Smooth muscle cell (in vitro differentiated cells): ENCODE data around the gene UNKL. TPM values are rescaled to one million over a fixed set of nuclear protein-coding genes. Genes with fewer than 3 reads are reported as not detected.

Experiments used
- DNase-seq: peaks from one replicate; lab custom pipeline; 2025; ENCODE audit not compliant: unreplicated experiment; lab: John Stamatoyannopoulos, UW
- H2AFZ ChIP-seq: fragments of 200-600 bp; sonication (generic); 2 replicates; pipeline ENCODE4 v1.6.0; 2016; ENCODE audit warnings: antibody characterized with exemption, low read depth, mild to moderate bottlenecking
- H3F3A ChIP-seq: fragments of 200-600 bp; sonication (generic); 2 replicates; pipeline ENCODE4 v1.6.0; 2017; ENCODE audit warnings: antibody characterized with exemption, low read depth
- H3K27ac ChIP-seq: fragments of 200-600 bp; sonication (generic); 2 replicates; pipeline ENCODE4 v1.5.1; 2016; ENCODE audit warnings: low read depth, mild to moderate bottlenecking
- H3K27me3 ChIP-seq: fragments of 200-600 bp; sonication (generic); 2 replicates; pipeline ENCODE4 v1.6.1; 2016; ENCODE audit warnings: low read depth, mild to moderate bottlenecking
- H3K36me3 ChIP-seq: fragments of 200-600 bp; sonication (generic); 2 replicates; pipeline ENCODE4 v1.5.1; 2016; ENCODE audit warnings: low read depth
- H3K4me1 ChIP-seq: fragments of 200-600 bp; sonication (generic); 2 replicates; pipeline ENCODE4 v1.5.1; 2016; ENCODE audit warnings: low read depth
- H3K4me2 ChIP-seq: fragments of 200-600 bp; sonication (generic); 2 replicates; pipeline ENCODE4 v1.6.0; 2016; ENCODE audit warnings: mild to moderate bottlenecking
- H3K4me3 ChIP-seq: fragments of 200-600 bp; sonication (generic); 2 replicates; pipeline ENCODE4 v1.5.1; 2016; ENCODE audit warnings: mild to moderate bottlenecking
- H3K79me2 ChIP-seq: fragments of 200-600 bp; sonication (generic); 2 replicates; pipeline ENCODE4 v1.6.0; 2016; ENCODE audit warnings: low read depth, mild to moderate bottlenecking
- H3K9ac ChIP-seq: fragments of 200-600 bp; sonication (generic); 2 replicates; pipeline ENCODE4 v1.6.0; 2016; ENCODE audit warnings: low read depth
- H3K9me3 ChIP-seq: fragments of 200-600 bp; sonication (generic); replicated peaks from 2 replicates; pipeline ENCODE4 v1.5.1; 2016; ENCODE audit warnings: low read depth
- H4K20me1 ChIP-seq: fragments of 200-600 bp; sonication (generic); 2 replicates; pipeline ENCODE4 v1.6.0; 2016; ENCODE audit warnings: low read depth
- WGBS: methylation state at CpG from one replicate; pipeline ENCODE4 v1.1.7; 2016; ENCODE audit warnings: low lambda C conversion rate; 5-methylcytosine and 5-hydroxymethylcytosine counted together
- polyA plus RNA-seq: library from polyadenylated mRNA; unstranded; fragments of >200 nt; fragmentation: Nextera tagmentation; extraction: Ambion mirVana; gene quantifications from 2 replicates; pipeline ENCODE4 v1.2.1, GENCODE V29; 2016
- total RNA-seq: library from RNA; depleted of rRNA; stranded (reverse); fragments of >200 nt; gene quantifications from 2 replicates; pipeline ENCODE4 v1.2.3, GENCODE V29; 2014
- TF ChIP-seq, protein P1 (sequence below): fragments of 200-600 bp; sonication (generic); IDR thresholded peaks from 2 replicates; pipeline ENCODE4 v1.5.1; 2017; ENCODE audit warnings: borderline replicate concordance, mild to moderate bottlenecking, antibody characterized with exemption; ENCODE audit not compliant: insufficient read depth, poor library complexity, severe bottlenecking

Gene UNKL
- total and polyA plus RNA-seq, 2 experiments from 2014 or later, result 5.2 to 6.2 TPM

- peak overlapping the region; percentile 69 for H2AFZ ChIP-seq
- WGBS, result 4% methylated on average over 32 of the region's 35 CpGs
- H3F3A ChIP-seq, result no peaks in the 10 kb centered on the region
- no peak for DNase-seq
- H3K27me3 ChIP-seq, result no peaks in the 10 kb centered on the region
- H3K9ac ChIP-seq, result peak overlapping the region; percentile 83
- H3K9me3 ChIP-seq, result no peaks in the 10 kb centered on the region
- H3K4me1 ChIP-seq, result peaks cover 7% of the 10 kb centered on the region
- H3K27ac ChIP-seq, result no peak overlapping the region
- H3K4me2 ChIP-seq, result peak overlapping the region; percentile 99
- H3K79me2 ChIP-seq, result peaks cover 59% of the 10 kb centered on the region
- peak overlapping the region; percentile 97 for H3K4me3 ChIP-seq
- no peaks in the 10 kb centered on the region for H3K36me3 ChIP-seq
- TF ChIP-seq, protein P1, sequence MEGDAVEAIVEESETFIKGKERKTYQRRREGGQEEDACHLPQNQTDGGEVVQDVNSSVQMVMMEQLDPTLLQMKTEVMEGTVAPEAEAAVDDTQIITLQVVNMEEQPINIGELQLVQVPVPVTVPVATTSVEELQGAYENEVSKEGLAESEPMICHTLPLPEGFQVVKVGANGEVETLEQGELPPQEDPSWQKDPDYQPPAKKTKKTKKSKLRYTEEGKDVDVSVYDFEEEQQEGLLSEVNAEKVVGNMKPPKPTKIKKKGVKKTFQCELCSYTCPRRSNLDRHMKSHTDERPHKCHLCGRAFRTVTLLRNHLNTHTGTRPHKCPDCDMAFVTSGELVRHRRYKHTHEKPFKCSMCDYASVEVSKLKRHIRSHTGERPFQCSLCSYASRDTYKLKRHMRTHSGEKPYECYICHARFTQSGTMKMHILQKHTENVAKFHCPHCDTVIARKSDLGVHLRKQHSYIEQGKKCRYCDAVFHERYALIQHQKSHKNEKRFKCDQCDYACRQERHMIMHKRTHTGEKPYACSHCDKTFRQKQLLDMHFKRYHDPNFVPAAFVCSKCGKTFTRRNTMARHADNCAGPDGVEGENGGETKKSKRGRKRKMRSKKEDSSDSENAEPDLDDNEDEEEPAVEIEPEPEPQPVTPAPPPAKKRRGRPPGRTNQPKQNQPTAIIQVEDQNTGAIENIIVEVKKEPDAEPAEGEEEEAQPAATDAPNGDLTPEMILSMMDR, result no peak
- peaks cover 21% of the 10 kb centered on the region for H4K20me1 ChIP-seq
Measured at GRCh38 chr16:1351215-1351581, 63.3 kb downstream of the UNKL start.

GRCh38 chr16:1350691-1351090 lies 63.8 kb downstream of the UNKL start:
- WGBS, result 91% methylated on average over 19 of the region's 19 CpGs
- Histone ChIP-seq H2AFZ (no peak overlapping the region), H3K4me3 (peak overlapping the region; percentile 97)

GRCh38 chr16:1349951-1350350 lies 64.6 kb downstream of the UNKL start:
- peaks cover 9% of the 10 kb centered on the region for H4K20me1 ChIP-seq
- TF ChIP-seq, protein P1, result no peak
- H3K36me3 ChIP-seq, result no peaks in the 10 kb centered on the region
- no peaks in the 10 kb centered on the region for H3K27me3 ChIP-seq
- no peak overlapping the region for H2AFZ ChIP-seq
- DNase-seq, result no peak
- WGBS, result 98% methylated on average over 17 of the region's 17 CpGs
- H3K27ac ChIP-seq, result no peak overlapping the region
- no peak overlapping the region for H3K4me3 ChIP-seq
- H3K9ac ChIP-seq, result no peak overlapping the region
- H3K9me3 ChIP-seq, result no peaks in the 10 kb centered on the region
- H3K4me2 ChIP-seq, result no peak overlapping the region
- peaks cover 7% of the 10 kb centered on the region for H3K4me1 ChIP-seq
- peaks cover 47% of the 10 kb centered on the region for H3K79me2 ChIP-seq
- no peaks in the 10 kb centered on the region for H3F3A ChIP-seq

More at GRCh38 chr16:1350691-1351090, 63.8 kb downstream of the UNKL start:
- DNase-seq, result no peak
- Histone ChIP-seq H3F3A (no peaks in the 10 kb centered on the region), H4K20me1 (peaks cover 16% of the 10 kb centered on the region), H3K4me1 (peaks cover 7% of the 10 kb centered on the region), H3K79me2 (peaks cover 54% of the 10 kb centered on the region), H3K27ac (no peak overlapping the region), H3K27me3 (no peaks in the 10 kb centered on the region), H3K9me3 (no peaks in the 10 kb centered on the region), H3K36me3 (no peaks in the 10 kb centered on the region), H3K4me2 (peak overlapping the region; percentile 99), H3K9ac (peak overlapping the region; percentile 83)
- TF ChIP-seq, protein P1, result no peak

GRCh38 chr16:1349351-1349750 lies 65.2 kb downstream of the UNKL start:
- H3K4me2 ChIP-seq, result no peak overlapping the region
- H3K36me3 ChIP-seq, result no peaks in the 10 kb centered on the region
- H3K27me3 ChIP-seq, result no peaks in the 10 kb centered on the region
- TF ChIP-seq, protein P1, result no peak
- no peak overlapping the region for H3K4me3 ChIP-seq
- WGBS, result 97% methylated on average over 16 of the region's 16 CpGs
- peaks cover 7% of the 10 kb centered on the region for H3K4me1 ChIP-seq
- no peak overlapping the region for H2AFZ ChIP-seq
- no peak overlapping the region for H3K9ac ChIP-seq
- no peaks in the 10 kb centered on the region for H3F3A ChIP-seq
- no peak overlapping the region for H3K27ac ChIP-seq
- DNase-seq, result no peak
- H3K79me2 ChIP-seq, result peaks cover 42% of the 10 kb centered on the region
- H3K9me3 ChIP-seq, result no peaks in the 10 kb centered on the region
- H4K20me1 ChIP-seq, result peaks cover 5% of the 10 kb centered on the region
